CD8-positive, alpha-beta memory T cell (primary cell): ENCODE results near the gene ZNF672. TPM values are rescaled to one million over a fixed set of nuclear protein-coding genes. Genes with fewer than 3 reads are reported as not detected.

Source experiments
- CTCF ChIA-PET: fragments of 350-600 bp; sonication (Branson Sonifier 250); formaldehyde crosslinking; loops from one replicate; lab custom pipeline; 2021; ENCODE audit warnings: antibody characterized with exemption; lab: Charles Lee
- POLR2A ChIA-PET: fragments of 350-600 bp; sonication (Branson Sonifier 250); formaldehyde crosslinking; loops from one replicate; lab custom pipeline; 2021; ENCODE audit warnings: antibody characterized with exemption; lab: Charles Lee
- DNase-seq, 5 donors: peaks; one replicate each; pipeline versions ENCODE4 v3.0.0 to v3.0.0-alpha.2; 2020 to 2022; ENCODE audit warnings: mixed read lengths in 1 of 5
- H3K27ac ChIP-seq: one replicate; pipeline ENCODE4 v1.7.0; 2013; ENCODE audit warnings: low read depth, mild to moderate bottlenecking, low read length, moderate library complexity
- H3K27me3 ChIP-seq: 2 replicates; pipeline ENCODE4 v1.7.0; 2013; ENCODE audit warnings: low read length, mild to moderate bottlenecking; ENCODE audit not compliant: insufficient read depth, poor library complexity, severe bottlenecking
- H3K36me3 ChIP-seq: 2 replicates; pipeline ENCODE4 v1.7.0; 2013; ENCODE audit warnings: mild to moderate bottlenecking, low read length, moderate library complexity; ENCODE audit not compliant: insufficient read depth
- H3K4me1 ChIP-seq: 2 replicates; pipeline ENCODE4 v1.7.0; 2013; ENCODE audit warnings: mild to moderate bottlenecking, low read length, moderate library complexity; ENCODE audit not compliant: insufficient read depth
- H3K4me3 ChIP-seq: 2 replicates; pipeline ENCODE4 v1.7.0; 2013; ENCODE audit warnings: mild to moderate bottlenecking, low read length
- H3K9me3 ChIP-seq: 2 replicates; pipeline ENCODE4 v1.7.0; 2013; ENCODE audit warnings: mild to moderate bottlenecking, low read length
- H3K27ac Mint-ChIP-seq, 8 donors: one replicate each; pipeline ENCODE4 v1.8.0; 2020 to 2021; ENCODE audit warnings: mixed read lengths in 8 of 8, mild to moderate bottlenecking in 6 of 8, inconsistent platforms in 3 of 8, moderate library complexity in 3 of 8
- H3K27me3 Mint-ChIP-seq, 2 donors: one replicate each; pipeline ENCODE4 v1.8.0; 2020 to 2021; ENCODE audit warnings: mixed read lengths in 2 of 2, mild to moderate bottlenecking in 1 of 2, moderate library complexity in 1 of 2
- H3K36me3 Mint-ChIP-seq, 3 donors: one replicate each; pipeline ENCODE4 v1.8.0; 2020 to 2021; ENCODE audit warnings: mixed read lengths in 3 of 3, inconsistent platforms in 1 of 3, mild to moderate bottlenecking in 1 of 3
- H3K4me1 Mint-ChIP-seq, 3 donors: one replicate each; pipeline ENCODE4 v1.8.0; 2020 to 2021; ENCODE audit warnings: mixed read lengths in 3 of 3, inconsistent platforms in 1 of 3, mild to moderate bottlenecking in 1 of 3
- H3K4me3 Mint-ChIP-seq, 7 donors: one replicate each; pipeline ENCODE4 v1.8.0; 2020 to 2021; ENCODE audit warnings: mixed read lengths in 7 of 7, mild to moderate bottlenecking in 6 of 7, moderate library complexity in 4 of 7, inconsistent platforms in 2 of 7
- H3K9me3 Mint-ChIP-seq, 5 donors: one replicate each; pipeline ENCODE4 v1.8.0; 2020 to 2022; ENCODE audit warnings: mixed read lengths in 5 of 5, mild to moderate bottlenecking in 3 of 5, moderate library complexity in 2 of 5, inconsistent platforms in 1 of 5
- polyA plus RNA-seq: library from polyadenylated mRNA; unstranded; fragments of 300-500 nt; fragmentation: Illumina TruSeq; gene quantifications from one replicate; pipeline ENCODE4 v1.2.3, GENCODE V29; 2021
- total RNA-seq, 2 experiments: library from RNA; stranded (reverse); gene quantifications; one replicate each; pipeline ENCODE4 v1.2.3, GENCODE V29; 2021

The ZNF672 gene
- total and polyA plus RNA-seq, 3 experiments from 2014 or later, result 29.6 to 55.2 (median 52.1) TPM

DNA sequence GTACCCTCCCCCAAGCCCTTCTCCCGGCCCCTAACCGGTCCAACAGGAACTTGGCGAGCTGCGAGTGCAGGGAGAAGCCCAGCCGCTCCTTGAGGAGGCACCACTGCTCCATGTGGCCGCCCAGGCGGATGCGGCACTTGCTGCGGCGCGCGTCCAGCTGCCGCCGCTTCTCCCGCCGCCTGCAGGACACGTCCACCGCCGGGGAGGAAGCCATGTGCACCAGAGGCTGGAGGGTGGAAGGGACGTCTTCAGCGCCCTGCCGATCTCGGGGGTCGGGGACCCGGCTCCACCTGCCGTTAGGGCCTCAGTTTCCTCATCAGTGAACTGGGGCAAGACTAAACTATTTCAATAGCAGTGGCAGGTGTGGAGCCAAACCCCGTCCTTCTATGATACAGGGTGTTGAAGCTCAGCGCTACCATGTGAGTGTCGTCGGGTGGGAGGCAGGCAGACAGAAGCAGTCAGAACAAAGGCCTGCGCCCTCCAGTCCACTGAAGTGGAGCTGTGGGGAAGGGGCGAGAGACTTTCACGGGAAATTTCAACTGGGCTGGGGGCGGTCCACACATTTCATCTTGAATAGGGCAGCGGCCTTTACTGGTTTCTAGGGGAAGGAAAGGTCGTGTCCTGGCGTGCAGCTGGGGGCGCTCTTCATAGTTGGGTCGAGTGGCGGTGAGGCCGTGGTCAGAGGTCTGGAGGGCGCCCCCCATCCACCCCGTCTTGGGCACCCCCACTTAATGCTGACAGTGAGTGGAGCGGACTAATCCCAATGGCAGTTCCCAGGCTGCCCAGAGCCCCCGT, 20.3 kb downstream of the ZNF672 start:
- DNase-seq, result no peak
- ChIA-PET POLR2A (interaction anchor here (1.7 to 3.0 kb wide), 3 partner anchors 15 to 32 kb away, joined by 13 to 57 read pairs (median 13); partner anchors contain the start of genes SH3BP5L and ZNF672), CTCF (interaction anchor here (0.8 to 2.5 kb wide), 8 partner anchors 13 to 34 kb away, joined by 3 to 41 read pairs (median 6); partner anchors contain the start of genes SH3BP5L and ZNF672)
- H3K4me3 ChIP-seq, result peak overlapping the region; percentile 71
- H3K27me3 Mint-ChIP-seq, result no peaks in the 10 kb centered on the region
- H3K4me1 ChIP-seq, result peaks cover 63% of the 10 kb centered on the region
- H3K4me1 Mint-ChIP-seq, result peaks cover 42 to 53% (median 50%) of the 10 kb centered on the region in 3 donors
- peak overlapping the region; percentile 89 to 97 (median 94) for H3K27ac Mint-ChIP-seq
- H3K36me3 ChIP-seq, result no peaks in the 10 kb centered on the region
- H3K27ac ChIP-seq, result peak overlapping the region; percentile 77
- H3K9me3 ChIP-seq, result no peaks in the 10 kb centered on the region
- H3K36me3 Mint-ChIP-seq, result peaks cover 0 to 7% (median 0%) of the 10 kb centered on the region in 3 donors
- no peaks in the 10 kb centered on the region for H3K27me3 ChIP-seq
- H3K9me3 Mint-ChIP-seq, result no peaks in the 10 kb centered on the region
- peak overlapping the region; percentile 82 to 94 (median 89) for H3K4me3 Mint-ChIP-seq

DNA sequence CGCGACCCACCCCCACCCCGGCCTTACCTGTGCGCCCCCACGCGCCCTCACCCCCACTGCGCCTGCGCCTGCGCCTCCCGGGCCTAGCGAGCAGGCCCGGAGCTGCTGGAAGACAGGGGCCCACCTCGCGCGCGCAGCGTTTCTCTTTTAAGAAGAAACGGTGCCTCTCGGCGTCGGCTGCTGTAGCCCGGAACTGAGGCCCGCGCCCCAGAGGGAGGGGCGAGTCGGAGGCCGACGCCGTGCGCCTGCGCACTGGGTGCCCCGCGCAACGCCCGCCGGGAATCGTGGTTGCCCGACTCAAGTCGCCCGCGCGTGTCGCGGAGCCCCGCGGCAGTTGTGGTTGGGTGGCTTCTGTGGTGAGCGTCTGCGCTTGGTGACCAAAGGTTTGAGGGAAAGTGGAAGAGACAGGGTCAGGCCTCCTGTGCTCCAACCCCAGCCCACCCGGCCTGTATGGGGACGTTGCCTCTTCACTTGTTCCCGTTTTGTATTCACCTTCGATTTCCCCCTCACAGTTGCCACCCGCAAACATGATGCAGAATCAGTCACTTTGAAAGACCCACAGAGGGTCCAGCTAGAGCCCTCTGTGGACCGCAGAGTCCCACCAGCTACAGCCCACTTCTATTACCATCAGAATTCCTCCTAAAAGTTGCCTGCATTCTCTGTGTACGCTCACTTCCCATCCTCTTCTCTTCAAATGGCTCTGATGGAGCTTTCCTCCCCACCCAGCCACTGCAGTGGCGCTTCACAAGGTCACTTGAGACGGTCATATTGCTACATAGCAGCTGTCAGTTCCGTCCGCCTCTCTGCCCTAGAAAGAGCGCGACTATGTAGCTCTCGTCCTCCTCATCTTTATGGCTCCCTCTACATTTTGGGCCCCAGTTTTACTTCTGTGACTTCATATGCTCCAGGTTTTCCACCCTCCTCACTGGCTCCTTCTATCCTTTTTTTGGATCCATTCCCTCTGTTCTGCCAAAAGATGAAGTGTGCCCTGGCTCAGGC, 21.2 kb downstream of the ZNF672 start, which contains the start of gene ZNF692:
ZNF692 (minus strand) TSS at position 195 of the 999 bp plus-strand sequence. CDS start 776 bp downstream, outside the sequence.
- Mint-ChIP-seq H3K27me3 (no peaks in the 10 kb centered on the region), H3K4me3 (peak within 1 kb of the TSS; percentile 82 to 94 (median 89)), H3K4me1 (peaks cover 47 to 59% (median 58%) of the 10 kb centered on the region in 3 donors), H3K9me3 (no peaks in the 10 kb centered on the region), H3K27ac (peak within 1 kb of the TSS; percentile 90 to 97 (median 95)), H3K36me3 (peaks cover 0 to 7% (median 0%) of the 10 kb centered on the region in 3 donors)
- Histone ChIP-seq H3K4me1 (peaks cover 58% of the 10 kb centered on the region), H3K36me3 (no peaks in the 10 kb centered on the region), H3K9me3 (no peaks in the 10 kb centered on the region), H3K27ac (peak within 1 kb of the TSS; percentile 77), H3K27me3 (no peaks in the 10 kb centered on the region), H3K4me3 (peak within 1 kb of the TSS; percentile 71)
- DNase-seq, result peak; percentile 94 to 99 (median 97)
- POLR2A ChIA-PET, result interaction anchor here (0.5 to 3.0 kb wide), 4 partner anchors 11 to 33 kb away, joined by 3 to 57 read pairs (median 13); partner anchors contain the start of genes SH3BP5L and ZNF672
- CTCF ChIA-PET, result interaction anchor here (1.1 to 2.5 kb wide), 8 partner anchors 14 to 38 kb away, joined by 3 to 41 read pairs (median 6); partner anchors contain the start of genes SH3BP5L and ZNF672

DNA sequence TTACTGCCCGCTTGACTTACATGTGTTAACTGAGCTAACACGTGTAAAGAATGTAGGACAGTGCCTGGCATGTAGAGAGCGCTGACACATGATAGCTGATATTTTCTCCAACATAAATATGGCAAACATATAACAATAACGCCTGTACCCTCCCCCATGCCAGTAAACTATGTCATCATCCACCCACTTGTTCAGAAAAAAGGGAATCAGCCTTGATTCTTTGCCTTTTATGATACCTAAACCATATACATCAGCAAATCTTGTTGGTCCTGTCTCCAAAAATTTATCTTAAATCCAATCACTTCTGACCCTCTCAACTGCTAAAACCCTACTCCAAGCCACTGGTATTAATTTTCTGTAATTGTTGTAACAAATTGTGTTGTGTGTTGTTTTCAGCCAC, 22.0 kb downstream of the ZNF672 start:
- H3K4me3 Mint-ChIP-seq, result peak overlapping the region in 6 of 7 donors; percentile 82 to 94 (median 88)
- peak overlapping the region; percentile 90 to 97 (median 95) for H3K27ac Mint-ChIP-seq
- H3K36me3 Mint-ChIP-seq, result peaks cover 0 to 7% (median 0%) of the 10 kb centered on the region in 3 donors
- Histone ChIP-seq H3K27ac (peak overlapping the region; percentile 77), H3K36me3 (no peaks in the 10 kb centered on the region), H3K27me3 (no peaks in the 10 kb centered on the region), H3K4me1 (peaks cover 50% of the 10 kb centered on the region), H3K9me3 (no peaks in the 10 kb centered on the region), H3K4me3 (no peak overlapping the region)
- ChIA-PET POLR2A (interaction anchor here (2.1 to 3.0 kb wide), 2 partner anchors 13 to 21 kb away, joined by 13 to 57 read pairs; partner anchors contain the start of gene ZNF672), CTCF (interaction anchor here (1.2 to 2.5 kb wide), 2 partner anchors 33 to 39 kb away, joined by 3 to 23 read pairs; partner anchors contain the start of gene SH3BP5L)
- H3K27me3 Mint-ChIP-seq, result no peaks in the 10 kb centered on the region
- peaks cover 51 to 63% (median 60%) of the 10 kb centered on the region in 3 donors for H3K4me1 Mint-ChIP-seq
- no peaks in the 10 kb centered on the region for H3K9me3 Mint-ChIP-seq
- DNase-seq, result no peak

DNA sequence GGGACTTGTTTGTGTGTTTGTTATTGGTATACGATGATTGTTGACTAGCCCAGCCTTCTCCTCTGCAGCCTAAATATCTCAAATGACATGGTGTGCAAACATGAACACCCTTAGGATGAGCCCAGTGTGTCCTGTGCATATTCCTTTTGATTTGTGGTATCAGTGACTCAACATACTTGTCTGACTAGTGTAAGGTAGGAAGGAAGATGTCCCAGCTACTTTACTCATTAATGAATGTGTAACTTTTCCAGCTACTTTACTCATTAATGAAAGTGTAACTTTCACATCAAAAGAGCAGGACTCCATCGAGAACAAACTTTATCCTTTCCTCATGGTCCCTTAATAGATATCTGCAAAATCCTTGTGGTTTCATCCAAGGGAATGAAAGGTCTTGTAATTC, 23.6 kb downstream of the ZNF672 start:
- H3K27me3 ChIP-seq, result no peaks in the 10 kb centered on the region
- peaks cover 43 to 63% (median 55%) of the 10 kb centered on the region in 3 donors for H3K4me1 Mint-ChIP-seq
- ChIA-PET CTCF (interaction anchor here (1.3 to 2.7 kb wide), 4 partner anchors 12 to 37 kb away, joined by 3 to 14 read pairs (median 4); partner anchors contain the start of gene SH3BP5L), POLR2A (interaction anchor here (1.7 to 3.4 kb wide), 3 partner anchors 11 to 44 kb away, joined by 4 to 17 read pairs (median 14); partner anchors contain the start of genes PGBD2 and ZNF672)
- peak overlapping the region in 5 of 7 donors; percentile 17 to 96 (median 30) for H3K4me3 Mint-ChIP-seq
- no peak overlapping the region for H3K27ac ChIP-seq
- H3K9me3 ChIP-seq, result no peaks in the 10 kb centered on the region
- H3K9me3 Mint-ChIP-seq, result no peaks in the 10 kb centered on the region
- peak overlapping the region in 4 of 8 donors; percentile 24 to 93 (median 76) for H3K27ac Mint-ChIP-seq
- no peak for DNase-seq
- no peak overlapping the region for H3K4me3 ChIP-seq
- H3K36me3 Mint-ChIP-seq, result peaks cover 0 to 6% (median 0%) of the 10 kb centered on the region in 3 donors
- H3K36me3 ChIP-seq, result no peaks in the 10 kb centered on the region
- H3K27me3 Mint-ChIP-seq, result no peaks in the 10 kb centered on the region
- peaks cover 43% of the 10 kb centered on the region for H3K4me1 ChIP-seq

DNA sequence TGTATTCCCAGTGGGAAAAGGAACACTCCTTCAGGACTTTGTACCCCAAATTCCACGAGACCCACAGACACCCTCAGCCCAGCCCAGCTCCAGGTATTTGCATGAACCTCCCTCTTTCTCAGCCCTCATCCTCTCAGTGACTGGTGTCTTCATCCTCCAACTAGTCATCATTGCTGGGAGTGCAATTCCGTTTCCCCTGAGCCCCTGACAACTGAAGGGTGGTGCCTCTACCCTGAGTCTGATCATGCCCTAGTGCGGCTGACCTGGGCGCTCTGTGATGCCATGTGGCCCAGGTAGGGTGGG, 24.6 kb downstream of the ZNF672 start:
- H3K36me3 Mint-ChIP-seq, result peaks cover 0 to 6% (median 0%) of the 10 kb centered on the region in 3 donors
- H3K9me3 Mint-ChIP-seq, result no peaks in the 10 kb centered on the region
- H3K27me3 Mint-ChIP-seq, result no peaks in the 10 kb centered on the region
- Histone ChIP-seq H3K4me1 (peaks cover 32% of the 10 kb centered on the region), H3K36me3 (no peaks in the 10 kb centered on the region), H3K27ac (peak overlapping the region; percentile 51), H3K9me3 (no peaks in the 10 kb centered on the region), H3K4me3 (peak overlapping the region; percentile 75), H3K27me3 (no peaks in the 10 kb centered on the region)
- CTCF ChIA-PET, result interaction anchor here (0.8 to 2.7 kb wide), 6 partner anchors 11 to 38 kb away, joined by 3 to 14 read pairs (median 4); partner anchors contain the start of gene SH3BP5L
- DNase-seq, result no peak
- H3K4me1 Mint-ChIP-seq, result peaks cover 39 to 60% (median 53%) of the 10 kb centered on the region in 3 donors
- peak overlapping the region; percentile 91 to 96 (median 92) for H3K4me3 Mint-ChIP-seq
- H3K27ac Mint-ChIP-seq, result peak overlapping the region; percentile 87 to 95 (median 90)
- POLR2A ChIA-PET, result interaction anchor here (1.7 to 3.4 kb wide), 3 partner anchors 10 to 43 kb away, joined by 4 to 17 read pairs (median 14); partner anchors contain the start of genes PGBD2 and ZNF672

DNA sequence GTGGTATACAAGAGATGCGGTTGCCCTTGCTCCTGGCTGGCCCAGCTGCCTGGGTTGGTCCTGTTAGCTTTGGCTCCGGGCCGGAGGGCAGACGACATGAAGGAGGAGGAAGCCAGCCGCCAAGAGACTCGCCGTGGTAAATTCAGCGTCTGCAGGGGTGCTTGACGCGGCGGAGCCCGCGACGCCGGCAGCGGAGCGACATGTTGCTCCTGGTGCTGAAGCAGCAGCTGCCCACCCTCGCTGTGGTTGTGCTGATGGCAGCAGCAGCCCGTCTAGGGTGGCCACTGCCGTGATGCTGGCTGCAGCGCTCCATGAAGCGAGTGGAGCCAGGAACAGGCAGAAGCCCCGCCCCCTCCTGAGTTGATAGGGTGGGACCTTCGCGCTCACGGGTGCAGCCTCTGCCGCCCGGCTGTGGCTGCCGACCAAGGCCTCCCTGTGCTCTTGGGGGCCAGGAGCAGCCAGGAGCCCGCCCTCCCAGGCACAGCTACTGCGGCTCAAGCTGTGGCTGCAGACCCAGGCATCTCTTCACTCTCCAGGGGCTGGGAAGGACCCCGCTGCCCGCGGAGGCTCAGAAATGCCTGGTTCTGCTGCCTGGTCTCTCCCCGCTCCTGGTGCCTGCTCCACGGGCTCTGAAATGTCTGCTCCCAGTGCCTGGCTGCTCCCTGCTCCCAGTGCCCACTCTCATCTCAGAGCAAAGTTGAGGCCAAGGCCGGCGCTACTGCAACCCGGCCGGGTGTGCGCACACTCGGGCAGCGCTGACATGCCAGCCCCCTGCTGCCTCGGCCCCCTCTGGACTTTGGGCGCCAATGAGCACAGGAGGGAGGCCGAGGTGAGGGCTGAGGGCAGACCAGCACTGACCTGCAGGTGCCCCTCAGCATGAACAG, 25.2 kb downstream of the ZNF672 start:
- Histone ChIP-seq H3K4me1 (peaks cover 27% of the 10 kb centered on the region), H3K36me3 (no peaks in the 10 kb centered on the region), H3K4me3 (peak overlapping the region; percentile 75), H3K27me3 (no peaks in the 10 kb centered on the region), H3K27ac (peak overlapping the region; percentile 51), H3K9me3 (no peaks in the 10 kb centered on the region)
- H3K36me3 Mint-ChIP-seq, result peaks cover 0 to 6% (median 0%) of the 10 kb centered on the region in 3 donors
- peak overlapping the region; percentile 87 to 95 (median 94) for H3K27ac Mint-ChIP-seq
- peak overlapping the region; percentile 91 to 96 (median 92) for H3K4me3 Mint-ChIP-seq
- peaks cover 34 to 54% (median 47%) of the 10 kb centered on the region in 3 donors for H3K4me1 Mint-ChIP-seq
- ChIA-PET POLR2A (interaction anchor here (1.7 to 3.4 kb wide), 3 partner anchors 10 to 43 kb away, joined by 4 to 17 read pairs (median 14); partner anchors contain the start of genes PGBD2 and ZNF672), CTCF (interaction anchor here (0.8 to 2.7 kb wide), 6 partner anchors 10 to 39 kb away, joined by 3 to 14 read pairs (median 4); partner anchors contain the start of gene SH3BP5L)
- no peaks in the 10 kb centered on the region for H3K9me3 Mint-ChIP-seq
- H3K27me3 Mint-ChIP-seq, result no peaks in the 10 kb centered on the region
- DNase-seq, result peak; percentile 77 to 87 (median 79)
